Transverse colon (tissue), 4 donors: ENCODE data around the gene DTNA.
"Not testable (repeated sequence)": the region's sequence is repeated elsewhere in the genome, so short reads cannot be mapped to it uniquely, and the experiment has no call there.

Experiments
- CTCF ChIP-seq, 5 experiments: fragments of 200-600 bp in 3 of 5; fragments of 450-650 bp in 2 of 5; sonication (generic) in 3 of 5; IDR thresholded peaks; 1 replicate in 2 of 5; 2 replicates in 3 of 5; pipeline ENCODE4 v1.5.1; 2016 to 2017; ENCODE audit warnings: antibody characterized with exemption in 5 of 5, inconsistent platforms in 3 of 5, mild to moderate bottlenecking in 2 of 5, moderate library complexity in 1 of 5
- EP300 ChIP-seq: sonication (generic); formaldehyde crosslinking; IDR thresholded peaks from one replicate; pipeline ENCODE4 v1.6.1; 2017; ENCODE audit warnings: antibody characterized with exemption, low read depth
- POLR2A ChIP-seq: fragments of 450-650 bp; IDR thresholded peaks from one replicate; pipeline ENCODE4 v1.6.1; 2016; ENCODE audit warnings: antibody characterized with exemption, mild to moderate bottlenecking, moderate library complexity
- POLR2AphosphoS5 ChIP-seq, 3 donors: sonication (generic); formaldehyde crosslinking; IDR thresholded peaks; one replicate each; pipeline ENCODE4 v1.6.1; 2016; ENCODE audit warnings: antibody characterized with exemption in 3 of 3

- TF ChIP-seq CTCF (IDR thresholded peaks at IDR 0.05); EP300; POLR2A; POLR2AphosphoS5 (IDR thresholded peaks at IDR 0.05): not testable (repeated sequence)
These were observed 196.9 kb downstream of the DTNA start for GRCh38 chr18:34906985-34907384.
